NCI-H1105 treated with DMSO at 0.1 percent for 48 hours (cell line): ENCODE measurements around the gene ACOT9.
"Not testable (repeated sequence)": the region's sequence is repeated elsewhere in the genome, so short reads cannot be mapped to it uniquely, and the experiment has no call there.

Experiments
- DNase-seq: peaks from one replicate; lab custom pipeline; 2025; lab: John Stamatoyannopoulos, UW

Gene ACOT9, protein sequence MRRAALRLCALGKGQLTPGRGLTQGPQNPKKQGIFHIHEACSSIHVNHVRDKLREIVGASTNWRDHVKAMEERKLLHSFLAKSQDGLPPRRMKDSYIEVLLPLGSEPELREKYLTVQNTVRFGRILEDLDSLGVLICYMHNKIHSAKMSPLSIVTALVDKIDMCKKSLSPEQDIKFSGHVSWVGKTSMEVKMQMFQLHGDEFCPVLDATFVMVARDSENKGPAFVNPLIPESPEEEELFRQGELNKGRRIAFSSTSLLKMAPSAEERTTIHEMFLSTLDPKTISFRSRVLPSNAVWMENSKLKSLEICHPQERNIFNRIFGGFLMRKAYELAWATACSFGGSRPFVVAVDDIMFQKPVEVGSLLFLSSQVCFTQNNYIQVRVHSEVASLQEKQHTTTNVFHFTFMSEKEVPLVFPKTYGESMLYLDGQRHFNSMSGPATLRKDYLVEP

DNA sequence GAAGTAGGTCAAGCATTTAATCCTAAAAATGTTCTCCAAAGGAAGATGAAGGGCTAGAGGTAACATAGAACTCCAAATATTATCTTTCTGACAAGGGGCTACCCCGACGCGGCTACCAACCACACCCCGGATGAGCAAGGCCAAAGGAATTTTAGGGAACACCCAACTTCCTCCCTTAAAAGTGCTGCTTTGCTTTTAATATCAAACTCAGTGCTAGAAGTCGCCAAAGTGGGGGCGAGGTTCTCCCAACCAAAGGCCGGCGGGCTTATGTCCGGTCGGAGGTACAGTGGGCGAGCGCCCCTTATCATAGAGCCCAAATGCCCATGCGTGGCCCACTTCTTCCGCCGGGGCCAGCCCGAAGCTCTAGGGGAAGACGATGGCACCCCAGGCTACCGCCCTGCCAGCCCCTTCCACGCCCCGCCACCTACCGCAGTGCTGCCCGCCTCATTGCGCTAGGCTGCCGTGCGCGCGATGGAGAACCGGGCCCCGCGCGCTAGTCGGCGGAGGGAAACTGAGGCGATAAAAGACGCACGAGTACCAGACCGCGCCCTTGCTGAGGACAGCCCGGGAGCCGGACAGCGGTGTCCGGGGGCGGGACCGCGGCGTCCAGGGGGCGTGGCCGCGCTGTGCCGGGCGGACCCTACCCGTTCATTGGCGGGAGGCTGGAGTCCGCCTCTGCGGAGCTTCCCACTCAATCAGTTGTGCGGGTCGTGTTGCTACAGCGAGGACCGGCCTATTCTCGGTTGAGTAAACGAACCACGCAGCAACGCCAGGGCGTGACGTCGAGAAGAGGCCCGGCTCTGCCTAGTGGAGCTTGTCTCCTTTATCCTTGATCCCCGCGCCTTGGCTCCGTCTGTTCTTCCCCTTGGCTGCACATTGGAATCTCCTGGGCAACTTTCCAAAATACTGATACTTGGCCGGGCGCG, at the start of gene ACOT9:
Gene ACOT9, minus strand, starts transcription at position 580 of the 926 bp plus-strand sequence. Its CDS starts 132 bp downstream, at position 448.
- peak; percentile 13 for DNase-seq

DNA sequence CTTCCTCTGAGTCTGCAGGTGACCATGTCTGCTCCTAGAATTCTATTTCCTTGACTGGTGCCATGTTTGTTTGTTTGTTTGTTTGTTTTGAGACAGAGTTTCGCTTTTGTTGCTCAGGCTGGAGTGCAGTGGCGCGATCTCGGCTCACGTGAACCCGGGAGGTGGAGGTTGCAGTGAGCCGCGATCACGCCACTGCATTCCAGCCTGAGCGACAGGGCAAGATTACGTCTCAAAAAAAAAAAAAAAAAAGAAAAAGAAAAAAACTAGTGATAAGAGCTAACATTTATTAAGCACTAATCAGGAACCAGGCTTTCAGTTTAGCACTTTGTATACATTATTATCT, 47.0 kb upstream of the ACOT9 start:
- no peak for DNase-seq

DNA sequence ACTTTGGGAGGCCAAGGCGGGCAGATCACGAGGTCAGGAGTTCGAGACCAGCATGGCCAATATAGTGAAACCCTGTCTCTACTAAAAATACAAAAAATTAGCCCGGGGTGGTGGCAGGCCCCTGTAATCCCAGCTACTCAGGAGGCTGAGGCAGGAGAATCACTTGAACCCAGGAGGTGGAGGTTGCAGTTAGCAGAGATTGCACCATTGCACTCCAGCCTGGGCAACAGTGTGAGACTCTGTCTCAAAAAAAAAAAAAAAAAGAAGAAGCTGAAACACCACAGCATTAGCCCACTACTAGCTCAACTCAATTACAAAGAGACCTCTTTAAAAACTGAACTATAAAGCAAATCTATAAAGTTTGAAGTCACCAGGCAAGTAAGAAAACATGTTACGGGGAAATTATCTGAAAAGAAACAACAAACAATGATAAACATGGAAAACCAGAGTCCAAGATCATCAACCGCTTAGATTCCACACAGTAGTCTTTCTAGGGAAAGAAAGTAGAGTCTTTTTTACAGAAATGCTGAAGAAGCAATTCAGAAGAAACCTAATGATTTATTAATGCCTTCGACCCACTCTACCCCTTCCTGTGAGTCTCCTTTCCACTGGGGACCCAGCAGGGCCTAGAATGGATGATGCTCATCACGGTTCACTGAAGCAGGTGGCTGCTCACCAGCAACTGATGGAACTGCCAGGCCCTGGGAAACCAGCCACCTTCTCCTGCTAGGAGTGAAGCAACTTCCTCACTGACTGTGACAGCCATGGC, 46.5 kb upstream of the ACOT9 start:
- DNase-seq: no peak

DNA sequence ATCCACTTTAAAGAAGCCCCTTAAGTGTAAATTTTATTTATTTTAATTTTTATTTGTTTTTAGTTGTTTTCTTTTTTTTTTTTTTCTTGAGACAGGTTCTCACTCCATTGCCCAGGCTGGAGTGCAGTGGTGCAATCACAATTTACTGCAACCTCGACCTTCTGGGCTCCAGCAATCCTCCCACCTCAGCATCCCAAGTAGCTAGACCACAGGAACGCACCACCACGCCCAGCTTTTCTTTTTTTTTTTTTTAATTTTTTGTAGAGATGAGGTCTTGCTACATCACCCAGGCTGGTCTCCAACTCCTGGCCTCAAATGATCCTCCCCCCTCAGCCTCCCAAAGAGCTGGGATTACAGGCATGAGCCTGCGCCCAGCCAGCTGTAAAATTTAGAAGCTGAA, 45.9 kb upstream of the ACOT9 start:
- DNase-seq: no peak

DNA sequence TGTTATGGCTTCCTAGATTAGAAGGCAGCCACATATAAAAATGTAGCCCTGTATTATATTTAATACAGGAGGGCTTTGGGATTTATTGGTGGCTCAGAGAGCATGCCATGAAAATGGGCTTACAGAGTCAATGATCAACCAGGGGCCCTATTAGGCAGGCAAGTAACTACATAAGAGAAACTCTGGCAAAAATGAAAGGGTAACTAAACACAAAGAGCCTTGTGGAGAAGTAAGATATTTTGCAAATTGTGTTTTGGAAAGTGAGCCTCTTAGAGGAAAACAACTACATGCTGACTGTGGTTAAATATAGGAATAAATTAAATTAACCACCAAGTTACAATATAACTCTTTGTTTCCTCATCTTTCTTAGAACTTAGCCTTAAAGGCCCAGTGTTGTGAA, 45.4 kb upstream of the ACOT9 start:
- no peak for DNase-seq

DNA sequence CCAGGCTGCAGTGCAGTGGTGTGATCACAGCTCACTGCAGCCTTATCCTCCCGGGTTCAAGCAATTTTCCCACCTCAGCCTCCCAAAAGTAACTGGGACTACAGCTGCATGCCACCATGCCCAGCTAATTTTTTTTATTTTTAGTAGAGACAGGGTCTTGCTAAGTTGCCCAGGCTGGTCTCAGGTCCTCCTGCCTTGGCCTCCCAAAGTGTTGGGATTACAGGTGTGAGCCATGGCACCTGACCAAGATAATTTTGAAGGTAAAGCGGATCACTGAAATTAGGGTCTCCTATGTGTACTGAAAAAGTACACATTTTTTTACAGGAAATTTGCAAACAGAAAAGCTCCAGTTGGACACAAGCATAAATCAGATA, 44.7 kb upstream of the ACOT9 start:
- no peak for DNase-seq

DNA sequence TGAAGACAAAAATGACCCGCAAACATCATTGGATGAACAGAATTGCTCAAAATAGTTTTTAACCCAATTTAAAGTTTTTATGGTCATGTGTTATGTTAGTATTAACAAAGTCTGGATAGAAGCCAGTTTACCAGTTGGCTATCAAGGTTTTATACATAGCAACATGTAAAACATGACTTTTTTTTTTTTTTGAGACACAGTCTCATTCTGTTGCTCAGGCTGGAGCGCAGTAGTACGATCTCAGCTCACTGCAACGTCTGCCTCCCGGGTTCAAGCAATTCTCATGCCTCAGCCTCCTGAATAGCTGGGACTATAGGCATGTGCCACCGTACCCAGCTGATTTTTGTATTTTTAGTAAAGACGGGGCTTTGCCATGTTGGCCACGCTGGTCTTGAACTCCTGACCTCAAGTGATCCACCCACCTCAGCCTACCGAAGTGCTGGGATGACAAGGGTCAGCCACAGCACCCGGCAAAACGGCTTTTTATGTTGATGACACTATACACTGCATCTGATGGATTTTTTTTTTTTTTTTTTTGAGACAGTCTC, 43.3 kb upstream of the ACOT9 start:
- DNase-seq: no peak

DNA sequence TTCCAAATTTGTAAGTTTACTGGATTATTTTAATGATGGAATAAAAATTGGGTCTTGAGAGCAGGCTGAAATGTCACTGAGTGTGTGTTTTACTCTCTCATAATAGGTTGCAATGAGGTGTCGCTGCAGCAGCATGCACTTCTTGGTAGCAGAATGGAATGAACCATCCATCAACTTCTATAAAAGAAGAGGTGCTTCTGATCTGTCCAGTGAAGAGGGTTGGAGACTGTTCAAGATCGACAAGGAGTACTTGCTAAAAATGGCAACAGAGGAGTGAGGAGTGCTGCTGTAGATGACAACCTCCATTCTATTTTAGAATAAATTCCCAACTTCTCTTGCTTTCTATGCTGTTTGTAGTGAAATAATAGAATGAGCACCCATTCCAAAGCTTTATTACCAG, 42.5 kb upstream of the ACOT9 start:
- DNase-seq: no peak

DNA sequence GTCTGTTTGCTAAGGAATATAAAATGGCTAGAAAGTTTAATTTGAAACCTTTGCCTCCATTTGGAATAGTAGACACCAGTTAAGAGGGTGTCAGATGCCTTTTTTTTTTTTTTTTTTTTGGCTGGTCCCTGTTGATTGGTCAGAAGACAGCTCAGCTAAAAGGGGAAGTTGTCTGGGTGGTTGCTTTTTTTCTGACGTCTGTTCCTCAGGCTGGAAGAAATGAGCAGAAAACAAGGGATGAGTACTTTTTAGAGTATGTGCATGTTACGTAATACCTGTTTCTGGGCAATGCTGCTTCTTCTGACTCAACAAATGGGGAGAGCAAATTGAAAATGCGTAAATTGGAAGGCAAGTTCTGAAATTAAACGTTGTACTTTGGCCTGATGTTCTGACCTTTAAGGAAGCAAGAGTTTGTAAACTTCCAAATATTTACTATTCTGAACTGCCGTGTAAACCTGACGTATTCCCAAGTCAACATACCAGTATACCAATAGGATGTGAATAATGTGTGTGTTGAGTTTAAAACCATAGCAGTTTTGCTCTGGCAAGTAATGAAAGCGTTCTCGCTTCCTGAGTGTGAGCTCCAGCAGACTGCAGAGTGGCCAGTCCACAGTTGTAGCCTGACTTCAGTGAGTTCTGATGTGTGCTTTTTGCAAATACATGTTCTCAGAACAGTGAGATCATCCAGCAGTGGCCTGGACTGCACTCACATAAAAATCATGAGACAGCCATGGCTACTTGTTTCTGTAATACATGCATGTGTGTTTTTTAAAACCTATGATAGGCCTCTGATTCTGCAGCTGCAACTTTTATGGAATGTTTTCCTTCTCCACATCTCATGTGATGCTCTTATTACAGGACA, 41.6 kb upstream of the ACOT9 start:
- no peak for DNase-seq

DNA sequence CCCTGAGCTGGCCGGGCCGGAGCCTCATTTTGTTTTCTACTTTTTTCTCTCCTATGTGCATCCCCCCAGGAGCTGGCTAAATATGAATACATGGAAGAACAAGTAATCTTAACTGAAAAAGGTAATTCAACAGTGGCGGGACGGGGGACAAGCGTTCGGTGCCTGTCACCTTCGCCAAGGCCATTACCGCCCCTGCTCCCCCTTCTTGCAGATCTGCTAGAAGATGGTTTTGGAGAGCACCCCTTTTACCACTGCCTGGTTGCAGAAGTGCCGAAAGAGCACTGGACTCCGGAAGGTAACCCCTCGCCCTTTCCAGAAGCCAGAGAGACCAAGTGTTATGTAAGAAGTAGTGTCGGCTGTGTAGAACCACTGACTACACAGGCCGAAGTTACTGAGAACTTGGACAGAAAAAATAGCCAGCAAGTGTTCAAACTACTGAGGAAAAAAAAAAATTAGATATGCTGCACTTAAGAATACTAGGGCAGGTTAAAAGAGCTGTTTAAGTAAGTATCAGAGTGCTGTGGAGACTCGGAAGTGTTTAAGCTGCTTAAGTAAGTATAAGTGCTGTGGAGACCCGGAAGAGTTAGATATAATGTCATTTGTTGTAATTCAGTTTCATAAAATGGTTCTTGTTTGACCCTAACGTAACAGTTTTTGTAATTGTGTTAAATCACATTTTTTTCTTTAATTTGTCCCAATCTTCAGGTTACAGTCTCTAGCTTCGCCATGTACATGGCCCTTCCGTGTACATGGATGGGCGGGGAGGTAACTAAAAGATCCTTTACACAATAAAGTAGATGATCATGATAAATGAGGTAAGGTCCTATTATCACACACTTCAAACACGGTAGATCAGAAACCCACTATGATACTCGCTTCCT, 40.8 kb upstream of the ACOT9 start:
- DNase-seq: no peak

DNA sequence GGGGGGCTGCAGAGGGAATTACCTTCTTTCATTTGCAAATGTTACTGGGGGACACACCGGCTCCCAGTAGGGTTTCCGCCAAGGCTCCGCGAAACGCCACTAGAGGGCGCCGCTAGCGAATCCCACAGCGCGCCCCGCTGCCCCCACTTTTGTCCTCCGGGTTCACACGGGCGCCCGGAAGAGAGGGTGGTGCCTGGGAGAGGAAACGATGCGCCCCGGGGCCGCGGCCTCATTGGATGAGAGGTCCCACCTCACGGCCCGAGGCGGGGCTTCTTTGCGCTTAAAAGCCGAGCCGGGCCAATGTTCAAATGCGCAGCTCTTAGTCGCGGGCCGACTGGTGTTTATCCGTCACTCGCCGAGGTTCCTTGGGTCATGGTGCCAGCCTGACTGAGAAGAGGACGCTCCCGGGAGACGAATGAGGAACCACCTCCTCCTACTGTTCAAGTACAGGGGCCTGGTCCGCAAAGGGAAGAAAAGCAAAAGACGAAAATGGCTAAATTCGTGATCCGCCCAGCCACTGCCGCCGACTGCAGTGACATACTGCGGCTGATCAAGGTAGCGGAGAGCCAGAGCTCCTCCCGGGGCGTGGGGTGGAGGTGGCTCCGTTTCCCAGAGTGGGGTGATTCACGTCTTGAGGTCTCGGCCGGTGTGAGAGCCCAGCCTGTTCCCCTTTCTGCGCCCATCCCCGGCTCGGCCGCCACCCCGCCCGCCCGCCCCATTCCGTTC, 40.0 kb upstream of the ACOT9 start, which contains the start of gene SAT1:
Gene SAT1, plus strand, starts transcription at position 311 of the 726 bp plus-strand sequence. Its CDS starts 179 bp downstream, at position 490.
- peak; percentile 85 for DNase-seq

DNA sequence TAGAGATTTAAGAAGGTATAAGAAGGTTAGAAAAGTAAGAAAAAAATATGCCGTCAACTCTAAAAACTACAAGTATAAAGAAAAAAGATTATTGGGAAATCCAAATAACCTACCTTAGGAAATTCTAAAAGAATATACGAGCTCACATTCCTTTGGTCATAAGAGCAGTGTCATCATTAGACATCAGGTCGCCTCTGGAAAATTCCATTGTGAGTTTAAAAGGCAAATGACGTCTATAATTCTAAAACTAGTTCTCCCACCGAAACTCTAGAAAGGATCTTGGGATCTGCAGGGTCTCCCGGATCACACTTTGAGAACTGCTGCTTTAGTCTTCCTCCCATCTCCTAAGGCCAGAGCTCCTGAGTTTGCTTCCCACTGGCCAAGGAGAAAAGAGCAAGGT, 39.4 kb upstream of the ACOT9 start:
- DNase-seq: no peak

DNA sequence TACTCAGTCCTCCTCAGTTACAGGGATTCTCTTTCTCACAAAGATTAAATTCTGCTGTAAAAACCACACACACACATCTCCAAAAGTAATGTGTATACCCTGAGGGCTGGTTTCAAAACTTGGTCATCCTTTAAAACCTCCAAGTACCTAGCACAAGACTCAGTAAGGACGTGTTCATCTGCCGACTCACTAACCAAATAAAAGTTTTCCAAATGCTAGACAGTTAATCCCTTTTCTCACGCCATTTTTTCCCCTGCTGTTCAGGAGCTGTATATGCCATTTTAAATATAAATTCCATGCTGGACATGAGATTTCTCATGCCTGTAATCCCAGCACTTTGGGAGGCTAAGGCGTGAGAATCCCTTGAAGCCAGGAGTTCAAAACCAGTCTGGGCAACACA, 35.9 kb upstream of the ACOT9 start:
- DNase-seq: no peak

DNA sequence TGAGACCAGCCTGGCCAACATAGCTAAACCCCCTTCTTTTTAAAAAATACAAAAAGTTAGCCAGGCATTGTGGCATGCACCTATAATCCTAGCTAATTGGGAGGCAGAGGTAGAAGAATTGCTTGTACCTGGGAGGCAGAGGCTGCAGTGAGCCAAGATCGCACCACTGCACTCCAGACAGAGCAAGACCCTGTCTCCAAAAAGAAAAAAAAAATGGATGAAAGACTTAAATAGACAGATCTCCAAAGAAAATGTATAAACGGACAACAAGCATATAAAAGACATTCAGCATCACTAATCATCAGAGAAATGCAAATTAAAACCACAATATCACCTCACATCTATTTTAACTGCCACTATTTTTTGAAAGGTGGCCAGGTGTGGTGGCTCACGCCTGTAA, 33.3 kb upstream of the ACOT9 start:
- no peak for DNase-seq

DNA sequence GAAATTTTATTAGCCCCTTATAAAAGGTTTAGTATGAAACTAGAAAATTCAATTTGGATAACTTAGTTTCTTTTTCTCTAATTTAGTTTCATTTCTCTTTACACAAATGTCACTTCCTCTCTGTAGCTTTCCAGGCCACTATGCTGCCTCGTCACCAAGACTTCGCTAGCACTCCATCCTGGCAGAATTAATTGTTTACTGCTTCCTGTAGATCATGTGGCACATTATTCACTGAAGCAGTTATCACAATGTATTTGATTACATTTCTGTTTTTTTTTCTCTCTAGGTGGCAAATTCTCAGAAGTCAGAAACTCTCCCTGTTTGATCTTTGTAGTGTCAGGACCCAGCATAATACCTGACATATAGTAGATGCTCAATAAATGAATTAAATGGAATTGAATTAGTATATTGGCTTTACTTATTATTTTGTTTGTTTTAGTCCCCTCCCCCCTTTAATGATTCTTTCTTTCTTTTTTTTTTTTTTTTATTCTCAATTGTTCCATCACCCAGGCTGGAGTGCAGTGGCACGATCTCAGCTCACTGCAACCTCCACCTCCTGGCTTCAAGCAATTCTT, 30.6 kb upstream of the ACOT9 start:
- DNase-seq: no peak

DNA sequence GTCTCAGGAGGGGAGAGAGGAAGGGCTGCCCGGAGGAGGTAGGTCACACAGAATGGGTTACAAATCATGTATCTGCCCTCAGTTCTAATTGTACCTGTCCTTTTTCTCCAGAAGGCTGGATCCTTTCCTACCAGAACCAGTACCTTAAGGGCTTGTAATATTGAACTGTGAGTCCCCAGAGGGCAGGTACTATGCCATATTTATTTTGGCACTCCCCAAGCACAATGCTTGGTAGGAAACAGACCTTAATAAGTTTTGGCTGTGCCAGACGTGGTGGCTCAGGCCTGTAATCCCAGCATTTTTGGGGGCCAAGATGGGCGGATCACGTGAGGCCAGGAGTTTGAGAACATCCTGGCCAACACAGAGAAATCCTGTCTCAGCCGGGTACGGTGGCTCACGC, 28.0 kb upstream of the ACOT9 start:
- DNase-seq: not testable (repeated sequence)

DNA sequence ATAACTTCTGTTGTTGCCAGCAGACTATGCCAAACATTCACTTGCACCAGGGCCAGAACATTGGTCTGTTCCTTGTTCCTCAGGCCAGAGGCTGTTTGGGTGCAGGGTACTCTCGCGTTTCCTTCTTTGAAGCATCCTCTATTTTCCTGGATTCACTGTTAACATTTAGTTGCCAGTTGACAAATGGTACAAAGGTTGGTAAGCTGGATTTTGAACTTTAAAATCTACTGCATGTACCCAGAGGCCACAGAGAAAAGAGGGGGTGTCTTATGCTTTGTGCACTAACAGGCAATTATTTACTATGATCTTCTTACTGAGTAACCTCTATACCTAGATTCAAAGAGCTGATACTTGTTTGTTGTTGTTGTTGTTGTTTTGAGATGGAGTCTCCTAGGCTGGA, 27.1 kb upstream of the ACOT9 start:
- DNase-seq: no peak

DNA sequence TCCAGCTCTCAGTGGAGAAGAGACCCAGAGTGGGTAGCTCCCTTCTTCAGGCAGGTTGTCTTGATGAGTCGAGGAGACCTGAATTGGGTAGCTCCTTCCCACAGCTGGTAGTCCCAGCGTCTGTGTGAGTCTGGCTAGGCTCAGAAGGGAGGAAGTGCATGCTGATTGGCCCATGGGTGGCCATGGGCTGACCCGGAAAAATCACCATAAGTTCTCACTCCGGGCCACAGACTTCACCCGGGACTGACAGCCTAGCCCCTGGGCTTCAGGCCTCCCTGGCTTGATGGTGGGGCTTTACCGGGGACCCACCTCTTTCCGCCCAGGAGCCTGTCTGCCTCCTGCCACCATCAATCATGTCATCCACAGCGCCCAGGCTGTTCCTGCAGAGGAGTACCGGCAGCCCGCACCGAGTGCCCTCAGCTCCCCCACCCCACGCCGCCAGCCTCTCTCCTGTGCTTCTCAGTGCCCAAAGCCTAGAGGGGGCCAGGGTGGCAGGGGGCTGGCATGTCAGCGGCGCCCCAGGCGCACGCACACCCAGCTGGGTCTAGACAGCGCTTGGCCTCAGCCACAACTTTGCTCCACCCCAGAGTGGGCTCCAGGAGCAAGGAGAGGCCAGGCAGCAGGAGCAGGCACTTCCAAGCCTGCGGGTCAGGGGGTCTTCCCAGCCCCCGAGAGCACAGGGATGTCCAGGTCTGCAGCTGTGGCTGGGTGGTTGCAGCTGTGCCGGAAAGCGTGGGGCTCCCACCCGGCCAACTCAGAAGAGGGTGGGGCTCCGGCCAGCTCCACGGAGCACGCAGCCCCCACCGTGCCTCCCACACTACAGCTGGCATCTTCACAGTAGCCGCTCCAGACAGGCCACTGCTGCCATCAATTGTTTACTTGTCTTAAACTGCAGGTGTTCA, 23.8 kb upstream of the ACOT9 start:
- no peak for DNase-seq
